ENCODE results near the gene RAP1A.
"Not testable (repeated sequence)": the region's sequence is repeated elsewhere in the genome, so short reads cannot be mapped to it uniquely, and the experiment has no call there.

RAP1A gene

DNA sequence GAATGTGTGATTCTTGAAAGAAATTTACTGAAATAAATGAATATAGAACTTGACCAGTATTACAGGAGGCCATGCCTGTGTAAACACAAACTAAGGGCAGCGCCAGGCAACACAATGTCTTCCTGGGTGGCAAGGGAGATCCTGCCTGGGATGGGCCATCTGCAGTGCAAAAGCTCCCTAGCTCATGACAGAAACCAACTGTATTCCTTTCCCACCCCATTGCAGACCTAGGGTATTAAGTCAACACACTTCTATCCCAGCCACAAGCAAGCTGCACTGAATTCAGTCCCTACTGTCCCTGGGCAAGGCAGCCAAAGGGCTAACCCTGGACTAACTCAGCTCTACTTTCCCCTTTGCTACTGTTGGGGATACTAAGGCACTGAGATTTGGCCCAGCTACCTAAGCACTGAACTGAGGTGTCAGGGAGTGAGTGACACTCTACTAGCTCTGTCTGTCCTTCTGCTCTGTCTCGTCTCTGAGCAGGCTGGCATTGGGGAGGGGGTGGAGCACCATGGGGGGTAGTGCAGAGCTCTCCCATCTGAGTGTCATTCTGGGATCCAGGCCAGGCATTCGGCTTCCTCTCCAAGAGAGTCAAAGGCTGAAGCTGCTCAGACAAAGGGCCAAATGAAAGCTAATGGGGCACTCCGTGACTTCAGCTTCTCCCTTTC lies 117.1 kb downstream of the RAP1A start:
- no peak for DNase-seq (ENCODE audit: low read depth in 2 of 2)

GRCh38 chr1:111737216-111738132 lies 117.9 kb downstream of the RAP1A start:
- no peak for DNase-seq (ENCODE audit: low read depth in 2 of 2)

GRCh38 chr1:111738133-111738435 lies 118.5 kb downstream of the RAP1A start:
- no peak for DNase-seq (ENCODE audit: low read depth in 2 of 2)

DNA sequence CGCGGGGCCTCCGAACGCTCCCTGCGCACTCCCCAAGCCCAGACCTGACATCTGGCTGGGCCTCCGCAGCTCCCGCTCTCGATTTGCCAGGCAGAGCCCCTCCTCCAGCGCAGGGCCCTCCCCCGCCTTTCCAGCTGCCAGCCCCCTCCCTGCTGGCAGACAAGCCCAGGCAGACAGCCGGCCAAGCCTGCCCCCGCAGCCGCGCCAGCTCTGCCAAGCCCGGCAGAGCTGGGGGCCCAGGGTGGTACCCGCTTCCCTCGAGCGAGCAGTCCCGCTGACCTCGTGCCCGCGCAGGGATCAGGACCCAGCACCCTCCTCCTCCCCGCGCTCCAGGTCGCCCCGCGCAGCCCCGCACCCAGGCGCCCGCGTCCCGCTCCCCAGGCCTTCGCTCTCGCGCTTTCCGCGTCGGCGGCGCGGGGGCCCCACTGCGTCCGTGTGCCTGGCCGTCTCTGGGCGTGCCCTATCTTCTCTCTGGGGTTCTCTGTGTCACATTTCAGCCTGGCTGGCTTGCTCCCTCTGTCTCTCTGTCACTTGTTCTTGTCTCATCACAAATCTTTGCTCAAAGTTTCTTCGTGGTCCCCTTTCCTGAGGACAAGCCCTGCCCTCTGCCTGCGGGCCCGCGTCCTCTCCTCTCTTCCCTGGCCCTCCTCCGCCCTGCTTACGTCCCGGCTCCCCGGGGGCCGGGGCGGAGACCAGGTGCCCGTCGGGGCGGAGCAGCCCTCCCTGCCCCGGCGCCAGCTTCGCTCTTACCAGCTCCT lies 119.0 kb downstream of the RAP1A start:
- DNase-seq (ENCODE audit: low read depth in 2 of 2): no peak

DNA sequence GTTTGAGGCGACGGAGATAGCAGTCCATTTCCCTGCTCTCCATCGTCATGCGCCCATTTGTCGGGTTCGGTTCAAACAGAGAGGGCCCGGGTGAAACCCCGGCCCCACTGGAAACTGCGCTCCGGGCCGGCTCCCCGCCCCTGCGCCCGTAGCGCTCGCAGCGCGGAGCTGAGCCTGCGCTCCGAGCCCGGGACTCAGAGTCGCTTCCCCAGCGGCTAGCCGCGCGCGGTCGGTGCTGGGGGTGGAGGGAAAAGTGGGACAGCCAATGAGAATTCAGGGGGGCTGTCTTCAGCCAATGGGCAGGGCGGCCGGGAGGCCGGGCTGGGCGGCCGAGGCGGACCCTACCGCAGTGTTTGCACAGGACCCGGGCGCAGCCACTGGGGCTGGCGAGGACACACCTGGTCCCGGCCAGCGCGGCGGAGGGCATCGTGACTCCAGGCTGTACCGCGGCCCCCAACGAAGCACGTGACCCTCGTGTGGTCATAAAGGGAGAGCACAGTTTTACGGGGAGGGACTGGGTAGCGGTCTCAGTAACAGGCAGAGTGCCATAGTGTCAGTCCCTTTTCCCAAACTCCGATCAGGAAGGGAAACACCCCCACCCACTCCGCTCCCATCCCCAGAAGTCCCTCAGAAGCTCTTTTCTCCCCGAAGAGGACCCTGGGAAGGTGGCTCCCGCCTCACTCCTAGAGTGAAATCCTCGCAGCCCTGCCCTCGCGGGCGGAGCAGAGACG lies 119.8 kb downstream of the RAP1A start, which contains the start of gene INKA2:
INKA2 (minus strand) TSS at position 202 of the 731 bp plus-strand sequence; CDS start at position 49, 153 bp downstream.
- DNase-seq (ENCODE audit: low read depth in 2 of 2): peak in 1 of 2 donors; percentile 33

- no peak for DNase-seq (ENCODE audit: low read depth in 2 of 2)
Observed at GRCh38 chr1:111739925-111740765, 120.6 kb downstream of the RAP1A start.

- not testable (repeated sequence) for DNase-seq (ENCODE audit: low read depth in 2 of 2)
Observed at GRCh38 chr1:111742292-111742691, 122.7 kb downstream of the RAP1A start.

DNA sequence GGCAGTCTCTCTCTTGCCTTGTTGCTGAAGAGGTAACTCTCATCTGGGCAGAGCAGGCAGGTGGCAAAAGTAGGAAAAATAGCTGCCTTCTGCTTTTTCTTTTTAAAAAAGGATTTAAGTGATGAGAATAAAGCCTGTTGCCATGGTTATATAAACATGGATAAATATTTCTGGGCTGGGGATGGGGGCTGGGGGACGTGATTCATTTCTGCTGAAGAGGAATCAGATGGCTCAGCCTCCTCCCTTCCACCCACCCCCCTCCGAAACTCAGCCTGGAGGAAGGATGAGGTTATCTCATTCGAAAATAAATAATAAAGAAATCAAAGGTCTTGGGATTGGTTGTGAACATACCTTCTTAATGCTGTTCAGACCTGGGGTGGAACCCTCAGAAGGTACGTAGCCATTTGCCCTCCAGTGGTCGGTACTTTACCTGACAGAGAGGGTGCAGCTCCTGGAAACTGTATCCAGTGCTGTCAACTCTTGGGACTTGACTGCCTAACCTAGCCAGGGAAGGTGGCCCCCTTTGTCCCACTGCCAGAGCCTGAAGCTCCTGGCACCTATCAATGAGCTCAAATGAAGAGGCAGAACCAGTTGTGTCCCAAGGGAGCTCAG lies 123.5 kb downstream of the RAP1A start:
- DNase-seq (ENCODE audit: low read depth in 2 of 2): no peak

DNA sequence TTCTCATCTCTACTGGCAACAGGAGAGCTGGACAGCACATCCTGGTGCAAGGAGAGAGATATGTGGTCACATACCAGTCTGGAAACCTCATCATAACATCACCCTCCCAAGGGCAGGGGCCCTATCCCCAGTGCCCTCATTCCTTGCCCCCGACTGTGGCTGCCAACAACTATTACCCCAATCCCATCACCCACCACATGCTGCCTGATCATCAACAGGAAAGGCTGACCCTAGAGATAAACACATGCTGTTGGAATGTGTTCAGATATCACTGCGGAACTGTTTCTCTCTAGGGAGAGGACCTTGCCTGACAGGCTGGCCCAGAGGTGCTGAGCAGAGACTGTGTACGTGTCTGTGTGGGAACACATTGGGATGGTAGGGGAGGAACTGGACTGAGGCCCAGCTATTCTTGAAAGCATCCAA lies 124.1 kb downstream of the RAP1A start:
- DNase-seq (ENCODE audit: low read depth in 2 of 2): no peak

GRCh38 chr1:111745675-111746613 lies 126.4 kb downstream of the RAP1A start:
- DNase-seq (ENCODE audit: low read depth in 2 of 2): no peak

- no peak for DNase-seq (ENCODE audit: low read depth in 2 of 2)
Observed at GRCh38 chr1:111746614-111746999, 127.0 kb downstream of the RAP1A start.

DNA sequence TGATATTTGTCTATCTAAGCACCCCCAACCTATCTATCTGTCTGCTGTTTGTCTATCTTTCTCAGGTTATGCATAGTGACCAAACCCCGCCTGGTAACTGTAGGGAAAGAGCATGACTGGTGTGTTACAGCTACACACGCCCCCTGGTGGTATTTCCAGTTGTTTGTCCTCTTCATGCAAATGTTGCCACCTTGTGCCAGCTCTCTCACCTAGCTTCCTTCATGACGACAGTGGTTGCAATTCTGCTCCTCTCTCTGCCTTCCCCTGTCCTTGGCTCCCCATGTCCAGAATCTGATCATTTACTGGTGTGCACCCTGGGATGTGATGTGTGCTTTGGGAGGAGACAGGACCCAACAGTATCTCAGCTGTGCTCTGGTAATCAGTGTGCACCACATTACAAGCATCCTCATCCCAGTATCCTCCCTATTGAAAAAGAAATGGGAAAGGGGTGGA lies 127.7 kb downstream of the RAP1A start:
- no peak for DNase-seq (ENCODE audit: low read depth in 2 of 2)

DNA sequence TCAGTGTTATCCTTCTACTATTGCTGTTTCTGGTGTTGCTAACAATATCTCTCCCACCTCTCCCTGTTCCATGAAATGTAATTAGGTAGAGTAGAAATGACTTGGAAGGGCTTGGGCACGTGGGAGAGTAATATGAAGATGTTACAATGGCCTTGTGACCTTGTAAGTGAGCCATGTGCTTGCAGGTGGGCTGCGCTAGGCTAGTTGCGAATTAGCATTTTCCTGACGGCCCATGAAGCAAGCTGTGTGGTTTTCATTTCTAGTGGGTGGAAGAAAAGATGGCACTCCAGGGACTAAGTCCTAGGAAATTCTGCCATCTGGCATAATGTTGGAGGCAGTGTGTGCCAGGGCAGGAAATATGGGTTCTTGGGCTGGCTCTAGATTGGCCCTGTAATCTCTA lies 128.4 kb downstream of the RAP1A start:
- DNase-seq (ENCODE audit: low read depth in 2 of 2): no peak

DNA sequence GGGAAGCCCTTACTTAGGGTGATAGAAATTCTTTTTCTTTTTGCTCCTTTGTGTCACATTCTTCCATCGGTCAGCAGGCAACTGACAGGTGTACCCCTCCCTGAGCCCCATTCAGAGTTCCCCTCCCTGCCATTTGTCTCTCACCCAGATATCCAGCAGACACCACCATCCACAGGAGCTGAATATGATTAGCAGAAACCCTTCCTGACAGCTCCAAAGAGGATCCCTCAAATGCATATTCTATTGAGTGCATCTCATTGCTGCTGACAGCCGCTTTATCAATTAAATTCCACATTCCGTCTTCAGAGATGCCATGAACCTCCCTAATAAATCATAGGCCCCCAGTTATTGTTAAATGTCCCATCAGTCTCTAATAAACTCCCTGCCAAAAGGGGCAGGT lies 130.0 kb downstream of the RAP1A start:
- DNase-seq (ENCODE audit: low read depth in 2 of 2): no peak

DNA sequence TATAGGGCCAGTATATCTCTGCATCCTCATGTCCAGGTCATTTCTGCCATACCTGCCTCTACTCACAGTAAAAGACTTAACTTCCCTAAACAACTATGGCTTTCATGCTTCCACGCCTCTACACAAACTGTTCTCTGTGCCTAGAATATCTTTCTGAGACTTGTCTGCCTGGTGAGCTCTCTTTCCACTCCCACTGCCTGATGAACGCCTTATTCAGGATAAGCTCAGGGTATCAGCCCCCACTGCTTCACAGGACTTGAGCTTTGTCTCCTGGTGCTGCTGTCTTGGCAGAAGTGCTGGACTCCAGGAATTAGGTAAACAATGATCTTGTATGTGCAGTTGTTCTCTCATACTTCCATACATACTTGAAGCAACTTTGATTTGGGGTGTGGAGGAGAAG lies 131.3 kb downstream of the RAP1A start:
- DNase-seq (ENCODE audit: low read depth in 2 of 2): no peak

DNA sequence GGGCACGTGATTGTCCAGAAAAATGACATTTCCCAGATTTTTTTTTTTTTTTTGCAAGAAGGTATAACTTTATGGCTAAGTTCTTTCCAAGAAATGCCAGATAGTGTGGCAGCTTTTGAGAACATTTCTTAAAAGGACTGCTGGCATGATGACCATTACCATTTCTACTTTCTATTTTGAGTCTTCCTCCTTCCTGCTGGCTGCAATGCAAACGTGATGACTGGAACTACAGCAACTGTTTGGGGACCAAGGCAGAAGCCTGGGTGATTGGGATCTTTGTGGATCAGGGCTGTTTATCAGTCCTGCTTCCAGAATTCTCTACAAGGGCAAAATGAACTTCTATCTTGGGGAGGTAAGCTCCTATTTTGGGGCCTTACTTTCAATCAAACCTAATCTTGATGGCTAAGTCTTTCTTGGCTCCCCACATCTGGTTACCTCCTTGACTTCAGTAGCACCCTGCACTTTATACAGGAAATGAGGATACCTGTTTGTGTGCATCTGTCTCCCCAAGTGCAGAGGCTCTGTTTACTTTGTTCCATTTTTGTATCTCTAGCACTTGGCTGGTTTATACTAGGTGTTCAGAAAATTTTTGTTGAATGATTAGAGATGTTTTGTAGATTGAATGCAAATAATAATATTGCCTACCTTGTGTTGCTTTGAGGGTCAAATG lies 132.5 kb downstream of the RAP1A start:
- no peak for DNase-seq (ENCODE audit: low read depth in 2 of 2)

- no peak for DNase-seq (ENCODE audit: low read depth in 2 of 2)
Observed at GRCh38 chr1:111754984-111755330, 135.4 kb downstream of the RAP1A start.

GRCh38 chr1:111755331-111756123 lies 135.9 kb downstream of the RAP1A start, which contains the start of gene DDX20:
Gene DDX20, plus strand, starts transcription at chr1:111755901. Its CDS starts 24 bp downstream, at chr1:111755925.
- DNase-seq (ENCODE audit: low read depth in 2 of 2): peak; percentile 87 to 89
